H1 (cell line): Measurements from ENCODE around the gene ONECUT3. TPM values are rescaled to one million over a fixed set of nuclear protein-coding genes. Genes with fewer than 3 reads are reported as not detected.
A peak's percentile ranks its signal among the peaks of the same experiment; 100 is the strongest.
"Not testable (repeated sequence)": the region's sequence is repeated elsewhere in the genome, so short reads cannot be mapped to it uniquely, and the experiment has no call there.

Experiments
- CTCF ChIA-PET: fragments of 300-600 bp; sonication (Branson Sonifier 250); formaldehyde crosslinking; loops from one replicate; lab custom pipeline; 2021; ENCODE audit not compliant: partially characterized antibody; lab: Charles Lee
- POLR2A ChIA-PET: fragments of 300-600 bp; sonication (Branson Sonifier 250); formaldehyde crosslinking; loops from one replicate; lab custom pipeline; 2021; ENCODE audit warnings: inconsistent platforms; ENCODE audit not compliant: partially characterized antibody; lab: Charles Lee
- DNase-seq, 2 experiments: peaks; one replicate each; pipeline versions ENCODE4 v3.0.0 to v3.0.0-alpha.2; 2010 to 2022; ENCODE audit warnings: low spot score in 2 of 2, low read depth in 1 of 2, mixed read lengths in 1 of 2
- FAIRE-seq: peaks from 2 replicates; lab custom pipeline; 2011; peaks lifted over from hg19 to GRCh38; lab: Jason Lieb, UNC
- H2AFZ ChIP-seq: 2 replicates; pipeline ENCODE4 v1.8.1; 2012; ENCODE audit warnings: low read length, inconsistent platforms
- H2AK5ac ChIP-seq: 2 replicates; pipeline ENCODE4 v1.6.1; 2013; ENCODE audit warnings: low read depth, low read length
- H2BK120ac ChIP-seq: replicated peaks from 2 replicates; pipeline ENCODE3; 2013; ENCODE audit warnings: low read depth, low read length, inconsistent platforms
- H2BK12ac ChIP-seq: 2 replicates; pipeline ENCODE4 v1.6.1; 2013; ENCODE audit warnings: low read depth, low read length
- H2BK15ac ChIP-seq: 2 replicates; pipeline ENCODE4 v1.6.1; 2013; ENCODE audit warnings: low read length
- H2BK20ac ChIP-seq: 2 replicates; pipeline ENCODE4 v1.6.1; 2013; ENCODE audit warnings: low read length
- H2BK5ac ChIP-seq: 2 replicates; pipeline ENCODE4 v1.6.1; 2013; ENCODE audit warnings: low read depth, low read length
- H3K14ac ChIP-seq: 2 replicates; pipeline ENCODE4 v1.6.1; 2013; ENCODE audit warnings: inconsistent platforms; ENCODE audit not compliant: insufficient read length
- H3K18ac ChIP-seq: 2 replicates; pipeline ENCODE4 v1.6.1; 2013; ENCODE audit warnings: low read length; ENCODE audit errors: extremely low read depth
- H3K23ac ChIP-seq: 2 replicates; pipeline ENCODE4 v1.6.1; 2013; ENCODE audit warnings: inconsistent platforms; ENCODE audit not compliant: insufficient read length
- H3K23me2 ChIP-seq: 2 replicates; pipeline ENCODE4 v1.6.1; 2013; ENCODE audit warnings: low read depth, low read length
- H3K27ac ChIP-seq: 2 replicates; pipeline ENCODE4 v1.6.1; 2011; ENCODE audit warnings: low read depth, low read length, inconsistent platforms
- H3K27me3 ChIP-seq, 4 experiments: replicated peaks in 1 of 4; 1 replicate in 1 of 4; 2 replicates in 3 of 4; pipeline versions ENCODE4 v1.6.1 to v1.8.1; 2011 to 2013; ENCODE audit warnings: low read length in 3 of 4, mild to moderate bottlenecking in 3 of 4, inconsistent platforms in 2 of 4, mixed read lengths in 2 of 4, moderate library complexity in 1 of 4; ENCODE audit not compliant: control insufficient read depth in 3 of 4, insufficient read depth in 3 of 4; ENCODE audit errors: extremely low read depth in 1 of 4
- H3K36me3 ChIP-seq, 4 experiments: 2 replicates each; pipeline versions ENCODE4 v1.6.1 to v1.8.1; 2011 to 2013; ENCODE audit warnings: mild to moderate bottlenecking in 4 of 4, low read length in 3 of 4, moderate library complexity in 2 of 4, control low read depth in 1 of 4, inconsistent platforms in 1 of 4; ENCODE audit not compliant: insufficient read depth in 4 of 4, control insufficient read depth in 2 of 4
- H3K4ac ChIP-seq: replicated peaks from 2 replicates; pipeline ENCODE3; 2013; ENCODE audit warnings: low read length, low read depth, mixed read lengths, inconsistent platforms; ENCODE audit not compliant: insufficient read length
- H3K4me1 ChIP-seq, 4 experiments: replicated peaks in 1 of 4; 1 replicate in 1 of 4; 2 replicates in 3 of 4; pipeline versions ENCODE4 v1.6.1 to v1.8.1; 2011 to 2013; ENCODE audit warnings: low read length in 3 of 4, inconsistent platforms in 2 of 4, mixed read lengths in 1 of 4; ENCODE audit not compliant: insufficient read depth in 4 of 4, control insufficient read depth in 3 of 4
- H3K4me2 ChIP-seq, 2 experiments: 2 replicates each; pipeline versions ENCODE4 v1.6.1 to v1.8.1; 2011 to 2013; ENCODE audit warnings: low read depth in 2 of 2, low read length in 2 of 2, control low read depth in 1 of 2, inconsistent platforms in 1 of 2, mild to moderate bottlenecking in 1 of 2; ENCODE audit not compliant: insufficient read depth in 1 of 2
- H3K4me3 ChIP-seq, 4 experiments: fragments of 200-600, 300-600 bp in 1 of 4; sonication (generic), shearing (Covaris generic), sonication (Bioruptor Twin) in 1 of 4; 2 replicates each; pipeline versions ENCODE4 v1.5.1 to v1.8.1; 2011 to 2016; ENCODE audit warnings: low read length in 4 of 4, low read depth in 3 of 4, control low read depth in 2 of 4, inconsistent platforms in 2 of 4, mild to moderate bottlenecking in 2 of 4, mixed read lengths in 1 of 4, moderate library complexity in 1 of 4; ENCODE audit not compliant: insufficient read depth in 2 of 4; ENCODE audit errors: extremely low read depth in 1 of 4
- H3K56ac ChIP-seq: replicated peaks from 2 replicates; pipeline ENCODE3; 2013; ENCODE audit warnings: low read depth, mild to moderate bottlenecking, mixed read lengths, low read length, inconsistent platforms; ENCODE audit not compliant: insufficient read length
- H3K79me1 ChIP-seq: 2 replicates; pipeline ENCODE4 v1.6.1; 2013; ENCODE audit warnings: low read depth, low read length, control low read depth
- H3K79me2 ChIP-seq, 2 experiments: 2 replicates each; pipeline versions ENCODE4 v1.6.1 to v1.8.1; 2012 to 2013; ENCODE audit warnings: low read length in 2 of 2, mild to moderate bottlenecking in 2 of 2, inconsistent platforms in 1 of 2; ENCODE audit not compliant: insufficient read depth in 2 of 2, control insufficient read depth in 1 of 2
- H3K9ac ChIP-seq, 4 experiments: replicated peaks in 1 of 4; 1 replicate in 1 of 4; 2 replicates in 3 of 4; pipeline versions ENCODE4 v1.6.1 to v1.8.1; 2011 to 2013; ENCODE audit warnings: low read depth in 3 of 4, low read length in 3 of 4, control low read depth in 2 of 4, mild to moderate bottlenecking in 2 of 4, moderate library complexity in 2 of 4, inconsistent platforms in 1 of 4; ENCODE audit errors: extremely low read depth in 1 of 4
- H3K9me3 ChIP-seq, 2 experiments: 2 replicates each; pipeline versions ENCODE4 v1.6.1 to v1.8.1; 2012 to 2013; ENCODE audit warnings: mild to moderate bottlenecking in 2 of 2, moderate library complexity in 2 of 2, control low read depth in 1 of 2, inconsistent platforms in 1 of 2, low read depth in 1 of 2, low read length in 1 of 2, mixed read lengths in 1 of 2; ENCODE audit not compliant: insufficient read depth in 2 of 2
- H4K20me1 ChIP-seq, 2 experiments: replicated peaks in 1 of 2; 2 replicates each; pipeline versions ENCODE3 to v1.8.1; 2011 to 2013; ENCODE audit warnings: inconsistent platforms in 2 of 2, low read length in 2 of 2, mild to moderate bottlenecking in 1 of 2; ENCODE audit not compliant: insufficient read depth in 2 of 2, control insufficient read depth in 1 of 2
- H4K5ac ChIP-seq: 2 replicates; pipeline ENCODE4 v1.6.1; 2013; ENCODE audit warnings: low read length, low read depth, mixed read lengths, inconsistent platforms; ENCODE audit not compliant: insufficient read length
- H4K8ac ChIP-seq: 2 replicates; pipeline ENCODE4 v1.8.0; 2013; ENCODE audit warnings: mild to moderate bottlenecking, moderate library complexity, low read length, inconsistent platforms; ENCODE audit not compliant: insufficient read depth; ENCODE audit errors: extremely low read depth
- H4K91ac ChIP-seq: replicated peaks from 2 replicates; pipeline ENCODE3; 2013; ENCODE audit warnings: low read length, mixed read lengths, inconsistent platforms; ENCODE audit not compliant: insufficient read length
- EZH2 ChIP-seq: fragments of 200-600 bp; sonication (generic); IDR thresholded peaks from 2 replicates; pipeline ENCODE4 v1.7.1; 2012; ENCODE audit warnings: low read depth, mild to moderate bottlenecking, moderate library complexity, low read length, inconsistent platforms; ENCODE audit not compliant: severe bottlenecking
- WGBS, 2 experiments: shearing (Covaris generic) in 1 of 2; methylation state at CpG; one replicate each; pipeline versions ENCODE4 v1.1.6 to v1.1.7; 2013 to 2015; ENCODE audit warnings: low lambda C conversion rate in 2 of 2, mixed read lengths in 2 of 2, inconsistent platforms in 1 of 2, low coverage in 1 of 2, missing lambda C conversion rate in 1 of 2; ENCODE audit not compliant: insufficient replicate concordance in 2 of 2, insufficient coverage in 1 of 2, insufficient read length in 1 of 2; ENCODE audit errors: extremely low coverage in 1 of 2, missing lambda C conversion rate in 1 of 2; 5-methylcytosine and 5-hydroxymethylcytosine counted together
- polyA plus RNA-seq, 7 experiments: library from polyadenylated mRNA; depleted of rRNA in 3 of 7; stranded (reverse) in 5 of 7; unstranded in 2 of 7; fragments of >200 nt in 5 of 7; fragments of 200-250 nt in 2 of 7; gene quantifications; 1 replicate in 5 of 7; 2 replicates in 1 of 7; 4 replicates in 1 of 7; pipeline versions ENCODE4 v1.2.1 to v1.2.3, GENCODE V29; 2011 to 2013; ENCODE audit warnings: missing spikeins in 2 of 7, mixed read lengths in 2 of 7
- total RNA-seq: library from RNA; stranded (reverse); fragmentation: NEBNext Ultra II Directional; extraction: Animal tissue kit (Norgen Biotek cat#: 25700); gene quantifications from 2 replicates; pipeline ENCODE4 v1.2.1, GENCODE V29; 2021

Gene ONECUT3
- total and polyA plus RNA-seq, 2 of the 8 experiments (the other 6 are each of a cell fraction or from before 2014, with no cell fraction given), result not detected

DNA sequence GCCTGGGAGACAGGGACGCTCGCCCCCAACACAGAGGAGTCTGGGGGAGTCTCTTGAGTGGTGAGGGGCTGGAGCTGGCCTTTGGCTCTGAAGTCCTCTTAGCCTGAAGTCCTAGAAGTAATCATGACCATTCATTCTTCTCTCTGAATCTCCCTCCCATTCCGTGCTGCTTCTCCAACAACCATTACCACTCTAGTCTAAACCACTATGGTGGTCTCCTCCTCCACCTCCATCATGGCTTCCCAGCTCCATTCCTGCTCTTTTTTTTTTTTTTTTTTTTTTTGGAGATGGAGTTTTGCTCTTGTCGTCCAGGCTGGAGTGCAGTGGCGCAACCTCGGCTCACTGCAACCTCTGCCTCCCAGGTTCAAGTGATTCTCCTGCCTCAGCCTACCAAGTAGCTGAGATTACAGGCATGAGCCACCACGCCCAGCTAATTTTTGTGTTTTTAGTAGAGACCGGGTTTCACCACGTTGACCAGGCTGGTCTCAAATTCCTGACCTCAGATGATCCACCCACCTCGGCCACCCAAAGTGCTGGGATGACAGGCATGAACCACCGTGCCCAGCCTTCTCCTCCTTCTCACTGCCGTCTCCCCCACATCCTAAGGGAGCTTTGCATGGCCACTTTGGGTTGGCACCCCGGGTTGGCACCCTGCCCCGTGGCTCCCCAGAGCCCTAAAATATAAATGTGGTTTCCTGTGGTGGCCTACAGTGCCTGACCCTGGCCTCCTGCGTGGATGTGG lies 7.7 kb downstream of the ONECUT3 start:
- not testable (repeated sequence) for FAIRE-seq

More for the DNA sequence above, 7.7 kb downstream of the ONECUT3 start:
- H2BK15ac ChIP-seq, H3K14ac ChIP-seq, H3K23ac ChIP-seq, H3K9me3 ChIP-seq, H3K56ac ChIP-seq, H3K79me1 ChIP-seq, H3K9ac ChIP-seq, H2AFZ ChIP-seq, H3K23me2 ChIP-seq, DNase-seq, H3K18ac ChIP-seq, H2BK120ac ChIP-seq, H3K36me3 ChIP-seq, H2BK5ac ChIP-seq, H4K8ac ChIP-seq, H3K4me2 ChIP-seq, H2BK12ac ChIP-seq, H3K4me3 ChIP-seq, H2AK5ac ChIP-seq, H3K27ac ChIP-seq, H4K5ac ChIP-seq, H3K79me2 ChIP-seq, H4K91ac ChIP-seq, H3K4ac ChIP-seq: not testable (repeated sequence)
- Histone ChIP-seq H2BK20ac (0 out of 2 replicates have a peak overlapping the region, but pooled peaks have one; percentile 32), H3K27me3 (peaks cover 98 to 100% (median 100%) of the 10 kb centered on the region in 4 experiments), H4K20me1 (peaks cover 13 to 43% of the 10 kb centered on the region in 2 experiments), H3K4me1 (peaks cover 0 to 20% (median 9%) of the 10 kb centered on the region in 4 experiments; a peak in 5 of 7 replicates)
- ChIA-PET POLR2A (interaction anchor here (1.1 to 3.4 kb wide), 4 partner anchors 10 to 92 kb away, joined by 3 to 21 read pairs (median 5); no protein-coding TSS in a partner anchor), CTCF (interaction anchor here (0.5 to 3.7 kb wide), 11 partner anchors 9 to 790 kb away, joined by 3 to 22 read pairs (median 4); no protein-coding TSS in a partner anchor)
- TF ChIP-seq EZH2, result peak; percentile 10
- 23% methylated on average over 12 of the region's 15 CpGs; no CpG with 5 or more reads in 1 of the 2 experiments for WGBS, 2 experiments
